Upper lobe of left lung (tissue), 6 donors: Measurements from ENCODE around the gene ZNF107. TPM values are rescaled to one million over a fixed set of nuclear protein-coding genes. Genes with fewer than 3 reads are reported as not detected.
"Not testable (repeated sequence)": the region's sequence is repeated elsewhere in the genome, so short reads cannot be mapped to it uniquely, and the experiment has no call there.

Experiments used
- ATAC-seq, 2 donors: fragments of 200-7000 bp; cut with Tn5 transposase; one replicate each; pipeline ENCODE4 v1.9.1; 2022; ENCODE audit warnings: mild to moderate bottlenecking in 2 of 2, moderate library complexity in 2 of 2; ENCODE audit not compliant: low FRiP score in 2 of 2
- DNase-seq, 2 donors: peaks; one replicate each; pipeline ENCODE4 v3.0.0-alpha.2; 2019 to 2020
- H3K27ac ChIP-seq, 4 donors: fragments of 200-600 bp; sonication (generic); one replicate each; pipeline ENCODE4 v1.5.1; 2016 to 2019
- H3K27me3 ChIP-seq, 4 donors: fragments of 200-600 bp; sonication (generic); one replicate each; pipeline ENCODE4 v1.5.1; 2017 to 2019
- H3K36me3 ChIP-seq, 4 donors: fragments of 200-600 bp; sonication (generic); one replicate each; pipeline ENCODE4 v1.5.1; 2016 to 2019
- H3K4me1 ChIP-seq, 4 donors: fragments of 200-600 bp; sonication (generic); one replicate each; pipeline ENCODE4 v1.5.1; 2018 to 2019
- H3K4me3 ChIP-seq, 4 donors: fragments of 200-600 bp; sonication (generic); one replicate each; pipeline ENCODE4 v1.5.1; 2017 to 2019; ENCODE audit warnings: mild to moderate bottlenecking in 2 of 4, moderate library complexity in 1 of 4
- H3K9me3 ChIP-seq, 4 donors: fragments of 200-600 bp; sonication (generic); one replicate each; pipeline ENCODE4 v1.5.1; 2018 to 2019
- CTCF ChIP-seq, 6 experiments: fragments of 450-650 bp in 4 of 6; fragments of 200-600 bp in 2 of 6; sonication (generic) in 2 of 6; IDR thresholded peaks; one replicate each; pipeline ENCODE4 v1.5.1; 2016 to 2019; ENCODE audit warnings: antibody characterized with exemption in 6 of 6
- EP300 ChIP-seq, 4 donors: sonication (generic); formaldehyde crosslinking; IDR thresholded peaks; one replicate each; pipeline ENCODE4 v1.5.1; 2017; ENCODE audit warnings: antibody characterized with exemption in 4 of 4, control low read depth in 2 of 4
- POLR2A ChIP-seq, 4 donors: fragments of 450-650 bp; IDR thresholded peaks; one replicate each; pipeline ENCODE4 v1.5.1; 2016 to 2017; ENCODE audit warnings: antibody characterized with exemption in 4 of 4, mild to moderate bottlenecking in 2 of 4
- POLR2AphosphoS5 ChIP-seq, 2 donors: sonication (generic); formaldehyde crosslinking; IDR thresholded peaks; one replicate each; pipeline ENCODE4 v1.5.1; 2017; ENCODE audit warnings: antibody characterized with exemption in 2 of 2
- WGBS, 2 donors: methylation state at CpG; one replicate each; pipeline ENCODE4 v1.1.5; 2017 to 2018; 5-methylcytosine and 5-hydroxymethylcytosine counted together
- total RNA-seq, 6 donors: library from RNA; depleted of rRNA in 4 of 6; stranded (reverse); fragments of >200 nt in 4 of 6; gene quantifications; one replicate each; pipeline versions ENCODE4 v1.1.0 to v1.2.1, GENCODE V29; 2016 to 2021
- donor health status: DM: no; HTN: no; CAD: no; lungs with moderate emphysema.
- donor health status: DM: no; HTN: yes; CAD: no; lungs with severe emphysema.

The ZNF107 gene
- total RNA-seq, 6 donors from 2014 or later: 2.7 to 13.6 (median 4.2) TPM

GRCh38 chr7:64688988-64689387 is 23.1 kb downstream of the ZNF107 start:
- Histone ChIP-seq H3K4me1 (no peaks in the 10 kb centered on the region), H3K9me3 (peaks cover 0 to 6% (median 2%) of the 10 kb centered on the region in 4 donors), H3K4me3 (no peak overlapping the region), H3K36me3 (peaks cover 12 to 37% (median 22%) of the 10 kb centered on the region in 4 donors), H3K27ac (no peak overlapping the region), H3K27me3 (no peaks in the 10 kb centered on the region)
- no peak for TF ChIP-seq POLR2A (IDR thresholded peaks at IDR 0.05)
- TF ChIP-seq POLR2AphosphoS5 (IDR thresholded peaks at IDR 0.05): no peak
- TF ChIP-seq CTCF (IDR thresholded peaks at IDR 0.05): no peak
- no peak for TF ChIP-seq EP300 (IDR thresholded peaks at IDR 0.05)
- ATAC-seq (no peak), DNase-seq (no peak)
- 92 to 95% methylated on average over 2 of the region's 2 CpGs for WGBS, 2 donors

- Histone ChIP-seq H3K27ac (no peak overlapping the region), H3K9me3 (peaks cover 0 to 7% (median 6%) of the 10 kb centered on the region in 4 donors), H3K4me1 (no peaks in the 10 kb centered on the region), H3K36me3 (peaks cover 0 to 18% (median 7%) of the 10 kb centered on the region in 4 donors), H3K4me3 (no peak overlapping the region), H3K27me3 (no peaks in the 10 kb centered on the region)
- TF ChIP-seq POLR2AphosphoS5 (IDR thresholded peaks at IDR 0.05) (no peak), EP300 (IDR thresholded peaks at IDR 0.05) (no peak)
- ATAC-seq: no peak
- no peak for DNase-seq
Measured at GRCh38 chr7:64691831-64692230, 25.9 kb downstream of the ZNF107 start.

GRCh38 chr7:64697863-64698262 is 31.9 kb downstream of the ZNF107 start:
- WGBS, 2 donors: 99% methylated on average over 12 of the region's 12 CpGs
- H3K9me3 ChIP-seq: peaks cover 16 to 36% (median 25%) of the 10 kb centered on the region in 4 donors
- not testable (repeated sequence) for ATAC-seq, H3K4me1 ChIP-seq, H3K36me3 ChIP-seq, H3K27me3 ChIP-seq, H3K27ac ChIP-seq, DNase-seq, H3K4me3 ChIP-seq

GRCh38 chr7:64706625-64707292 is 40.8 kb downstream of the ZNF107 start:
- Histone ChIP-seq H3K27ac (no peak overlapping the region), H3K36me3 (peaks cover 0 to 16% (median 9%) of the 10 kb centered on the region in 4 donors), H3K27me3 (no peaks in the 10 kb centered on the region), H3K9me3 (peaks cover 77 to 94% (median 89%) of the 10 kb centered on the region in 4 donors), H3K4me3 (no peak overlapping the region), H3K4me1 (no peaks in the 10 kb centered on the region)
- DNase-seq: no peak
- TF ChIP-seq POLR2AphosphoS5 (IDR thresholded peaks at IDR 0.05): no peak
- no peak for TF ChIP-seq POLR2A (IDR thresholded peaks at IDR 0.05)
- TF ChIP-seq CTCF (IDR thresholded peaks at IDR 0.05): no peak
- TF ChIP-seq EP300 (IDR thresholded peaks at IDR 0.05): no peak
- WGBS, 2 donors: 98% methylated on average over 2 of the region's 2 CpGs
- no peak for ATAC-seq

- H3K9me3 ChIP-seq: peaks cover 13 to 58% (median 25%) of the 10 kb centered on the region in 4 donors
- peak in 1 of 2 donors; percentile 63 for DNase-seq
- ATAC-seq, H3K4me1 ChIP-seq, H3K4me3 ChIP-seq, H3K27ac ChIP-seq, H3K27me3 ChIP-seq, H3K36me3 ChIP-seq: not testable (repeated sequence)
- WGBS, 2 donors: 94 to 95% methylated on average over 4 to 23 of the region's 29 CpGs
Measured at GRCh38 chr7:64717896-64718295, 52.0 kb downstream of the ZNF107 start.

- Histone ChIP-seq H3K4me1 (no peaks in the 10 kb centered on the region), H3K36me3 (no peaks in the 10 kb centered on the region), H3K27ac (no peak overlapping the region), H3K4me3 (no peak overlapping the region), H3K27me3 (no peaks in the 10 kb centered on the region), H3K9me3 (peaks cover 0 to 11% (median 0%) of the 10 kb centered on the region in 4 donors)
- WGBS, 2 donors: 78 to 83% methylated on average over 3 of the region's 3 CpGs
- DNase-seq (no peak), ATAC-seq (no peak)
- TF ChIP-seq POLR2A (IDR thresholded peaks at IDR 0.05) (no peak), CTCF (IDR thresholded peaks at IDR 0.05) (no peak), POLR2AphosphoS5 (IDR thresholded peaks at IDR 0.05) (no peak), EP300 (IDR thresholded peaks at IDR 0.05) (no peak)
Measured at GRCh38 chr7:64729089-64729848, 63.3 kb downstream of the ZNF107 start.
